Type B pancreatic cell (in vitro differentiated cells): ENCODE data around the gene HDAC2. TPM values are rescaled to one million over a fixed set of nuclear protein-coding genes. Genes with fewer than 3 reads are reported as not detected.

Source experiments
- DNase-seq: peaks from one replicate; pipeline ENCODE4 v3.0.0; 2021; ENCODE audit warnings: mixed read lengths; ENCODE audit not compliant: unreplicated experiment; ENCODE audit errors: extremely low spot score
- H3K27ac Mint-ChIP-seq: 2 replicates; pipeline ENCODE4 v1.8.0; 2021; ENCODE audit warnings: mild to moderate bottlenecking, mixed read lengths
- H3K27me3 Mint-ChIP-seq: 2 replicates; pipeline ENCODE4 v1.8.0; 2021; ENCODE audit warnings: mixed read lengths
- H3K36me3 Mint-ChIP-seq: 2 replicates; pipeline ENCODE4 v1.8.0; 2021; ENCODE audit warnings: mixed read lengths
- H3K4me1 Mint-ChIP-seq: one replicate; pipeline ENCODE4 v1.8.0; 2021; ENCODE audit warnings: mixed read lengths; ENCODE audit not compliant: unreplicated experiment
- H3K4me3 Mint-ChIP-seq: 2 replicates; pipeline ENCODE4 v1.8.0; 2021; ENCODE audit warnings: mild to moderate bottlenecking, mixed read lengths
- H3K9me3 Mint-ChIP-seq: 2 replicates; pipeline ENCODE4 v1.8.0; 2021; ENCODE audit warnings: mixed read lengths
- CTCF ChIP-seq: fragments of 200-600 bp; sonication (generic); conservative IDR thresholded peaks from 2 replicates; pipeline ENCODE4 v1.5.0; 2021; ENCODE audit warnings: antibody characterized with exemption, mild to moderate bottlenecking
- total RNA-seq: library from RNA; stranded (reverse); gene quantifications from 2 replicates; pipeline ENCODE4 v1.2.1, GENCODE V29; 2021; ENCODE audit warnings: low replicate concordance

Gene HDAC2
- total RNA-seq, 1 donor from 2014 or later = 232 TPM

- Mint-ChIP-seq H3K9me3 (no peaks in the 10 kb centered on the region), H3K4me3 (no peak overlapping the region), H3K27ac (no peak overlapping the region), H3K36me3 (peaks cover 43% of the 10 kb centered on the region), H3K27me3 (no peaks in the 10 kb centered on the region), H3K4me1 (peaks cover under 1% of the 10 kb centered on the region)
- DNase-seq = no peak
- TF ChIP-seq CTCF = no peak
Measured at GRCh38 chr6:113954653-113955052, 16.3 kb downstream of the HDAC2 start.

- Mint-ChIP-seq H3K4me1 (no peaks in the 10 kb centered on the region), H3K27me3 (no peaks in the 10 kb centered on the region), H3K36me3 (peaks cover 46% of the 10 kb centered on the region), H3K27ac (no peak overlapping the region), H3K4me3 (no peak overlapping the region), H3K9me3 (no peaks in the 10 kb centered on the region)
- TF ChIP-seq CTCF = no peak
- DNase-seq = no peak
Measured at GRCh38 chr6:113953346-113953745, 17.6 kb downstream of the HDAC2 start.

GRCh38 chr6:113949499-113949898, 21.4 kb downstream of the HDAC2 start:
- DNase-seq = no peak
- H3K36me3 Mint-ChIP-seq = peaks cover 43% of the 10 kb centered on the region
- H3K27ac Mint-ChIP-seq = no peak overlapping the region
- H3K4me3 Mint-ChIP-seq = no peak overlapping the region
- no peaks in the 10 kb centered on the region for H3K9me3 Mint-ChIP-seq
- no peaks in the 10 kb centered on the region for H3K27me3 Mint-ChIP-seq
- no peaks in the 10 kb centered on the region for H3K4me1 Mint-ChIP-seq
- no peak for TF ChIP-seq CTCF

- TF ChIP-seq CTCF = no peak
- no peak overlapping the region for H3K27ac Mint-ChIP-seq
- peaks cover 54% of the 10 kb centered on the region for H3K36me3 Mint-ChIP-seq
- no peaks in the 10 kb centered on the region for H3K27me3 Mint-ChIP-seq
- H3K9me3 Mint-ChIP-seq = no peaks in the 10 kb centered on the region
- no peak overlapping the region for H3K4me3 Mint-ChIP-seq
- H3K4me1 Mint-ChIP-seq = no peaks in the 10 kb centered on the region
- DNase-seq = no peak
Measured at GRCh38 chr6:113944701-113945100, 26.2 kb downstream of the HDAC2 start.

- H3K36me3 Mint-ChIP-seq = peaks cover 44% of the 10 kb centered on the region
- H3K4me3 Mint-ChIP-seq = no peak overlapping the region
- no peaks in the 10 kb centered on the region for H3K9me3 Mint-ChIP-seq
- H3K27me3 Mint-ChIP-seq = no peaks in the 10 kb centered on the region
- H3K27ac Mint-ChIP-seq = no peak overlapping the region
- TF ChIP-seq CTCF = no peak
- no peak for DNase-seq
- no peaks in the 10 kb centered on the region for H3K4me1 Mint-ChIP-seq
Measured at GRCh38 chr6:113939825-113940224, 31.1 kb downstream of the HDAC2 start.
